DND-41 (cell line): ENCODE results near the gene CENPN.

ENCODE experiments used
- ATAC-seq: fragments of 200-7000 bp; cut with Tn5 transposase; 3 replicates; pipeline ENCODE4 v1.9.1; 2021; ENCODE audit warnings: low read depth; ENCODE audit not compliant: insufficient read depth
- DNase-seq: peaks from one replicate; pipeline ENCODE4 v3.0.0-alpha.2; 2020
- H2AFZ ChIP-seq: 2 replicates; pipeline ENCODE4 v1.6.0; 2012; ENCODE audit warnings: low read depth, low read length
- H3K27ac ChIP-seq: 2 replicates; pipeline ENCODE4 v1.5.1; 2012; ENCODE audit warnings: low read length, inconsistent platforms
- H3K27me3 ChIP-seq: fragments of 200-600 bp; sonication (generic); 2 replicates; pipeline ENCODE4 v1.6.0; 2012; ENCODE audit warnings: low read length, mild to moderate bottlenecking, inconsistent platforms; ENCODE audit not compliant: insufficient read depth, poor library complexity
- H3K36me3 ChIP-seq: 2 replicates; pipeline ENCODE4 v1.5.1; 2012; ENCODE audit warnings: low read length, inconsistent platforms; ENCODE audit not compliant: insufficient read depth
- H3K4me1 ChIP-seq: 2 replicates; pipeline ENCODE4 v1.5.1; 2012; ENCODE audit warnings: mild to moderate bottlenecking, low read length; ENCODE audit not compliant: insufficient read depth
- H3K4me2 ChIP-seq: 2 replicates; pipeline ENCODE4 v1.6.0; 2012; ENCODE audit warnings: mild to moderate bottlenecking, moderate library complexity, low read length, inconsistent platforms; ENCODE audit not compliant: insufficient read depth
- H3K4me3 ChIP-seq, 2 experiments: fragments of 200-600 bp in 1 of 2; shearing (Covaris generic) in 1 of 2; 2 replicates each; pipeline ENCODE4 v1.5.1; 2012 to 2016; ENCODE audit warnings: inconsistent platforms in 2 of 2, low read length in 2 of 2, mild to moderate bottlenecking in 2 of 2, low read depth in 1 of 2, moderate library complexity in 1 of 2
- H3K79me2 ChIP-seq: 2 replicates; pipeline ENCODE4 v1.6.0; 2012; ENCODE audit warnings: low read length, inconsistent platforms; ENCODE audit not compliant: insufficient read depth
- H3K9ac ChIP-seq: 2 replicates; pipeline ENCODE4 v1.6.0; 2012; ENCODE audit warnings: low read depth, mild to moderate bottlenecking, inconsistent platforms, low read length, moderate library complexity
- H3K9me3 ChIP-seq: 2 replicates; pipeline ENCODE4 v1.5.1; 2012; ENCODE audit warnings: low read length, moderate library complexity, mild to moderate bottlenecking, inconsistent platforms; ENCODE audit not compliant: insufficient read depth, severe bottlenecking
- H4K20me1 ChIP-seq: 2 replicates; pipeline ENCODE4 v1.6.0; 2012; ENCODE audit warnings: low read length; ENCODE audit not compliant: insufficient read depth
- EZH2 ChIP-seq: IDR thresholded peaks from 3 replicates; pipeline ENCODE4 v1.6.1; 2012; ENCODE audit warnings: borderline replicate concordance, low read depth, mild to moderate bottlenecking, moderate library complexity, low read length, inconsistent platforms; ENCODE audit not compliant: severe bottlenecking
- TF ChIP-seq, protein P1 (sequence below): IDR thresholded peaks from 2 replicates; pipeline ENCODE4 v1.5.1; 2012; ENCODE audit warnings: borderline replicate concordance, low read length, moderate library complexity, mild to moderate bottlenecking; ENCODE audit not compliant: poor library complexity, severe bottlenecking; ENCODE audit errors: extremely low read depth

The CENPN gene

DNA sequence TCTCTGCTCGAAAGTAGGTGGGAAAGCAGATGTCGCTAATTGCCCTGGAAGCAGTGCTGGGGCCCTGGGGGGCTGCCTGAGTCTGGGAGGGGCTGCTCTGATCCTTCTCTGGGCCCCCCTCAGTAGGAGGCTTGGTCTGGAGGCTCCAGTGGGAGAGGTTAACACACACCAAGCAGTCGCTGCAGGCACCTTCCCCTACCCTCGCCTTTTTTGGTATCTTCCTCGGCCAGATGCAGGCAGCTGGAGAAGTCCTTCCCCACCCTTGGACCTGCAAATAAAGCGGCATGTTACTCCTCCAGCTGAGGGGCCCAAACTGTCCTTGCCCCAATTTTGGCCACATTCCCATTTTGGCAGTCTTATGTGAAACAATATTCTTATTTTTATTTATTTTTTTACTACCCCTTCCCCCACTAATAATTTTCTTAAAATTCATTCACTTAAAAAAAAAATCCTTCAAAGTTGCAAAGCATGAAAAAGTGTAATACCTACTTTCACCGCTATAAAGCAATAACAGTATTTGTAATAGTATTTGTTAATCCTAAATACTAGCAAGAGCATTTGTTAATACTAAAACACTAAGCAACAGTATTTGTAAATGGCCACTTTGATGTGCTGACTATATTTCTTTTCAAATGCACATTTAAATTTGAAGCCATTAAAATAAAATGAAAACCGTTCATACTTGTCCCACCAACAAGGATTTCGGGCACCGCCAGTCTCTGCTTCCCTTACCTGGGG lies 55.0 kb downstream of the CENPN start:
- Histone ChIP-seq H3K79me2 (no peaks in the 10 kb centered on the region), H3K9ac (no peak overlapping the region), H3K4me2 (no peak overlapping the region), H3K4me1 (no peaks in the 10 kb centered on the region), H3K27ac (no peak overlapping the region), H3K4me3 (no peak overlapping the region), H3K9me3 (no peaks in the 10 kb centered on the region), H4K20me1 (no peaks in the 10 kb centered on the region), H2AFZ (no peak overlapping the region), H3K36me3 (no peaks in the 10 kb centered on the region), H3K27me3 (no peaks in the 10 kb centered on the region)
- DNase-seq (no peak), ATAC-seq (no peak)
- no peak for TF ChIP-seq EZH2
- TF ChIP-seq, protein P1, sequence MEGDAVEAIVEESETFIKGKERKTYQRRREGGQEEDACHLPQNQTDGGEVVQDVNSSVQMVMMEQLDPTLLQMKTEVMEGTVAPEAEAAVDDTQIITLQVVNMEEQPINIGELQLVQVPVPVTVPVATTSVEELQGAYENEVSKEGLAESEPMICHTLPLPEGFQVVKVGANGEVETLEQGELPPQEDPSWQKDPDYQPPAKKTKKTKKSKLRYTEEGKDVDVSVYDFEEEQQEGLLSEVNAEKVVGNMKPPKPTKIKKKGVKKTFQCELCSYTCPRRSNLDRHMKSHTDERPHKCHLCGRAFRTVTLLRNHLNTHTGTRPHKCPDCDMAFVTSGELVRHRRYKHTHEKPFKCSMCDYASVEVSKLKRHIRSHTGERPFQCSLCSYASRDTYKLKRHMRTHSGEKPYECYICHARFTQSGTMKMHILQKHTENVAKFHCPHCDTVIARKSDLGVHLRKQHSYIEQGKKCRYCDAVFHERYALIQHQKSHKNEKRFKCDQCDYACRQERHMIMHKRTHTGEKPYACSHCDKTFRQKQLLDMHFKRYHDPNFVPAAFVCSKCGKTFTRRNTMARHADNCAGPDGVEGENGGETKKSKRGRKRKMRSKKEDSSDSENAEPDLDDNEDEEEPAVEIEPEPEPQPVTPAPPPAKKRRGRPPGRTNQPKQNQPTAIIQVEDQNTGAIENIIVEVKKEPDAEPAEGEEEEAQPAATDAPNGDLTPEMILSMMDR, result no peak

DNA sequence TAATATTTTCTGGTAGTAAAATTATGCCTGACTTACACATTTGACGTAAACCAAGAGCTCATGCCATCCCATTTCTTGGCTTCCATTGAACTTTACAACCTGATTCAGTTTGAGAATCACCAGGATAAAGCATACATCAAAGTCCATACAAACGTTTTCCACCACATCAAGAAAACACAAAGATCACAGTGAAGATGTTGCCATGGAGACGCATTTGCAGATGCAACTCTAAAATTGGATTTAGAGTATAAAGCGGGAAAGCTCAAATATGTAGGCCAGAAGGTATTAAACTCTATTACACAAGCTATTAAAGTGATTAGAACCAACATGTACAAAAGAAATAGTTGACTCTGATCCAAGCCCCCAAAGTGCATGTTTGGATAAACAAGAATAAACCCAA lies 59.7 kb downstream of the CENPN start:
- no peak overlapping the region for H3K27ac ChIP-seq
- no peak overlapping the region for H2AFZ ChIP-seq
- no peak overlapping the region for H3K4me3 ChIP-seq
- TF ChIP-seq, protein P1, result no peak
- no peak for TF ChIP-seq EZH2
- DNase-seq (no peak), ATAC-seq (no peak)
- no peaks in the 10 kb centered on the region for H3K36me3 ChIP-seq
- H3K4me2 ChIP-seq, result no peak overlapping the region
- no peaks in the 10 kb centered on the region for H4K20me1 ChIP-seq
- H3K9ac ChIP-seq, result no peak overlapping the region
- no peaks in the 10 kb centered on the region for H3K79me2 ChIP-seq
- H3K4me1 ChIP-seq, result no peaks in the 10 kb centered on the region
- H3K9me3 ChIP-seq, result no peaks in the 10 kb centered on the region
- H3K27me3 ChIP-seq, result no peaks in the 10 kb centered on the region

DNA sequence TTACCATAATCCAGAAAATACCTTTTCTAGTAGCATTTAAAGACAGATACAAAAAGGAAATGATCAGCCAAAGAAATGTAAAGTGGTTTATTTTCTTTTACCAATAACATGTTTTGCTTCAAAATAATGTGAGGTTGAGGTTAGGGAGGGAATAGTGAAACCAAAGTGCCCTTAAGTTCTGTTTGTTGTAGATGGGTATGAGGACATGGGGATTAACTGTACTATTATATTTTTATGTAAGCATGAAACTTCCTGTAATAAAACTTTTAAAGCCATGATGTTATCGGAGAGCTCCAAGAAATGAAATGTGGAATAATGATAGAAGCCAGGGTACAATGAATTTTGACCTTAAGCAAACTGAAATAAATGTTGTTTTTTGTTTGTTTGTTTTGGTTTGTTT lies 60.2 kb downstream of the CENPN start:
- no peaks in the 10 kb centered on the region for H4K20me1 ChIP-seq
- no peaks in the 10 kb centered on the region for H3K4me1 ChIP-seq
- no peak for DNase-seq
- no peak overlapping the region for H2AFZ ChIP-seq
- no peaks in the 10 kb centered on the region for H3K27me3 ChIP-seq
- H3K9ac ChIP-seq, result no peak overlapping the region
- no peaks in the 10 kb centered on the region for H3K36me3 ChIP-seq
- no peak for ATAC-seq
- TF ChIP-seq EZH2, result no peak
- TF ChIP-seq, protein P1, result no peak
- no peaks in the 10 kb centered on the region for H3K79me2 ChIP-seq
- H3K4me2 ChIP-seq, result no peak overlapping the region
- no peak overlapping the region for H3K4me3 ChIP-seq
- H3K9me3 ChIP-seq, result no peaks in the 10 kb centered on the region
- H3K27ac ChIP-seq, result no peak overlapping the region
